Calu3 (cell line): ENCODE data around the gene PGM2L1. TPM values are rescaled to one million over a fixed set of nuclear protein-coding genes. Genes with fewer than 3 reads are reported as not detected.
A peak's percentile ranks its signal among the peaks of the same experiment; 100 is the strongest.

Source experiments
- Bru-seq: library from RNA; stranded (reverse); fragments of 400-500 nt; gene quantifications from one replicate; lab custom pipeline; 2021; lab: Mats Ljungman, UMichigan
- BruChase-seq, 2 experiments: library from RNA; stranded (reverse); fragments of 400-500 nt; gene quantifications; one replicate each; lab custom pipeline; 2021; lab: Mats Ljungman, UMichigan
- BruUV-seq: library from RNA; stranded (reverse); fragments of 400-500 nt; replicated peaks from 2 replicates; lab custom pipeline; 2021; lab: Mats Ljungman, UMichigan
- CTCF ChIA-PET: fragments of 300-600 bp; sonication (Branson Sonifier 250); formaldehyde crosslinking; loops from one replicate; lab custom pipeline; 2022; ENCODE audit warnings: antibody characterized with exemption; lab: Charles Lee
- DNase-seq: peaks from one replicate; pipeline ENCODE4 v3.0.0; 2022
- H3K27ac Mint-ChIP-seq: one replicate; pipeline ENCODE4 v1.8.0; 2022; ENCODE audit warnings: mixed read lengths; ENCODE audit not compliant: unreplicated experiment
- H3K27me3 Mint-ChIP-seq: one replicate; pipeline ENCODE4 v1.8.0; 2022; ENCODE audit warnings: mixed read lengths; ENCODE audit not compliant: unreplicated experiment
- H3K36me3 Mint-ChIP-seq: one replicate; pipeline ENCODE4 v1.8.0; 2022; ENCODE audit warnings: mild to moderate bottlenecking, moderate library complexity, mixed read lengths; ENCODE audit not compliant: insufficient read depth, unreplicated experiment
- H3K4me1 Mint-ChIP-seq: one replicate; pipeline ENCODE4 v1.8.0; 2022; ENCODE audit warnings: mild to moderate bottlenecking, low read depth, mixed read lengths; ENCODE audit not compliant: unreplicated experiment
- H3K4me3 Mint-ChIP-seq: one replicate; pipeline ENCODE4 v1.8.0; 2022; ENCODE audit warnings: mild to moderate bottlenecking, low read depth, moderate library complexity, mixed read lengths; ENCODE audit not compliant: unreplicated experiment
- H3K9me3 Mint-ChIP-seq: one replicate; pipeline ENCODE4 v1.8.0; 2022; ENCODE audit warnings: low read depth, mixed read lengths; ENCODE audit not compliant: unreplicated experiment
- CTCF ChIP-seq: fragments of 200-600 bp; IDR thresholded peaks from one replicate; pipeline ENCODE4 v1.8.0; 2022; ENCODE audit warnings: antibody characterized with exemption; ENCODE audit not compliant: unreplicated experiment
- intact Hi-C: fragments of 100-400 bp; cut with micrococcal nuclease; formaldehyde crosslinking; loops from one replicate; pipeline ENCODE4 v1.10.0; 2022; ENCODE audit not compliant: unreplicated experiment
- long read RNA-seq: library from polyadenylated mRNA; stranded (forward); transcript quantifications from one replicate; pipeline ENCODE4 v2.0.0, GENCODE V29; 2022
- total RNA-seq: library from RNA; stranded (reverse); gene quantifications from 2 replicates; pipeline ENCODE4 v1.2.3, GENCODE V29; 2022

Gene PGM2L1
- 7.2 and 8.7 TPM in 2 replicates for total RNA-seq
- percentile 53 among the genes with signal in this experiment for Bru-seq, nascent RNA
- percentile 55 among the genes with signal in this experiment for BruChase-seq, experiment 1, labeled RNA remaining after a 6-hour chase
- percentile 57 among the genes with signal in this experiment for BruChase-seq, experiment 2, labeled RNA remaining after a 2-hour chase
- long read RNA-seq, full-length matches to known transcripts, result 10 of 13 reads
- long read RNA-seq, partial matches to known transcripts, result 0 of 13 reads
- long read RNA-seq, other reads (novel, unspliced or antisense), result 3 of 13 reads

- no TSS peak for BruUV-seq
- intact Hi-C loops, result no loop called here
- no peaks in the 10 kb centered on the region for H3K27me3 Mint-ChIP-seq
- H3K4me3 Mint-ChIP-seq, result peak within 1 kb of the TSS; percentile 97
- no peaks in the 10 kb centered on the region for H3K9me3 Mint-ChIP-seq
- H3K36me3 Mint-ChIP-seq, result peaks cover 19% of the 10 kb centered on the region
- H3K27ac Mint-ChIP-seq, result peak within 1 kb of the TSS; percentile 77
- no peak for TF ChIP-seq CTCF
- H3K4me1 Mint-ChIP-seq, result peaks cover 9% of the 10 kb centered on the region
- CTCF ChIA-PET, result interaction anchor here (0.7 to 1.9 kb wide), 12 partner anchors 8 to 985 kb away, joined by 3 to 6 read pairs (median 4); no protein-coding TSS in a partner anchor
- peak; percentile 92 for DNase-seq
Observed at GRCh38 chr11:74398244-74399159, at the start of gene PGM2L1. Gene PGM2L1 (minus strand): TSS chr11:74398433. CDS start chr11:74398161, 272 bp downstream.

- Mint-ChIP-seq H3K27ac (no peak overlapping the region), H3K4me3 (no peak overlapping the region), H3K9me3 (no peaks in the 10 kb centered on the region), H3K36me3 (no peaks in the 10 kb centered on the region), H3K27me3 (no peaks in the 10 kb centered on the region), H3K4me1 (peaks cover 3% of the 10 kb centered on the region)
- no peak for TF ChIP-seq CTCF
- BruUV-seq, result no TSS peak
- intact Hi-C loops, result no loop called here
- DNase-seq, result no peak
- CTCF ChIA-PET, result interaction anchor here (1.2 to 1.9 kb wide), 2 partner anchors 59 to 192 kb away, joined by 3 to 5 read pairs; no protein-coding TSS in a partner anchor
Observed at GRCh38 chr11:74447720-74448119, 49.5 kb upstream of the PGM2L1 start.

- CTCF ChIA-PET, result interaction anchor here (0.6 to 1.9 kb wide), 3 partner anchors 16 to 58 kb away, joined by 3 to 5 read pairs (median 3); partner anchors contain the start of gene PGM2L1
- Mint-ChIP-seq H3K36me3 (no peaks in the 10 kb centered on the region), H3K27me3 (no peaks in the 10 kb centered on the region), H3K4me3 (no peak overlapping the region), H3K27ac (no peak overlapping the region), H3K9me3 (no peaks in the 10 kb centered on the region), H3K4me1 (peaks cover 10% of the 10 kb centered on the region)
- no peak for TF ChIP-seq CTCF
- no TSS peak for BruUV-seq
- DNase-seq, result no peak
- intact Hi-C loops, result no loop called here
Observed at GRCh38 chr11:74446532-74446938, 48.3 kb upstream of the PGM2L1 start.

GRCh38 chr11:74444173-74444826 is 46.1 kb upstream of the PGM2L1 start:
- no peak for TF ChIP-seq CTCF
- CTCF ChIA-PET, result interaction anchor here (1.1 to 1.7 kb wide), 2 partner anchors 55 to 189 kb away, joined by 4 to 7 read pairs; no protein-coding TSS in a partner anchor
- no peaks in the 10 kb centered on the region for H3K36me3 Mint-ChIP-seq
- H3K9me3 Mint-ChIP-seq, result no peaks in the 10 kb centered on the region
- BruUV-seq, result no TSS peak
- H3K27ac Mint-ChIP-seq, result no peak overlapping the region
- intact Hi-C loops, result no loop called here
- DNase-seq, result no peak
- H3K4me1 Mint-ChIP-seq, result peaks cover 10% of the 10 kb centered on the region
- no peak overlapping the region for H3K4me3 Mint-ChIP-seq
- no peaks in the 10 kb centered on the region for H3K27me3 Mint-ChIP-seq
